Right lobe of liver (tissue), 4 donors: ENCODE results near the gene COL7A1.

ENCODE experiments used
- CTCF ChIP-seq, 4 donors: fragments of 200-600 bp in 3 of 4; fragments of 450-650 bp in 1 of 4; IDR thresholded peaks; one replicate each; pipeline versions ENCODE4 v1.5.1 to v1.8.0; 2016 to 2022; ENCODE audit warnings: antibody characterized with exemption in 4 of 4, mild to moderate bottlenecking in 2 of 4
- POLR2A ChIP-seq: fragments of 450-650 bp; IDR thresholded peaks from one replicate; pipeline ENCODE4 v1.6.1; 2017; ENCODE audit warnings: antibody characterized with exemption, mild to moderate bottlenecking
- donor health status: DM: no; HTN: no; CAD: no.
- donor health status: DM: no; HTN: no; CAD: no.
- donor health status: DM: no; HTN: yes; CAD: no.

- TF ChIP-seq CTCF (IDR thresholded peaks at IDR 0.05) (no peak), POLR2A (no peak)
Observed at GRCh38 chr3:48596676-48597407, 1.7 kb upstream of the COL7A1 start.
